HEK293 (cell line): ENCODE data around the gene FOXP3.
A peak's percentile ranks its signal among the peaks of the same experiment; 100 is the strongest.

Source experiments
- CTCF ChIA-PET: fragments of 350-600 bp; formaldehyde crosslinking; extraction: SDS; loops from one replicate; lab custom pipeline; 2021; ENCODE audit warnings: antibody characterized with exemption; lab: Yijun Ruan, JAX
- POLR2A ChIA-PET: fragments of 300-600 bp; formaldehyde crosslinking; extraction: SDS; loops from one replicate; lab custom pipeline; 2020; ENCODE audit warnings: antibody characterized with exemption, inconsistent platforms; lab: Yijun Ruan, JAX
- H3K27ac ChIP-seq: fragments of 200-500 bp; sonication (Bioruptor generic); 2 replicates; pipeline ENCODE4 v1.5.1; 2014; ENCODE audit warnings: low read depth, low read length, control low read depth, inconsistent platforms; ENCODE audit errors: extremely low read depth
- H3K36me3 ChIP-seq, 2 experiments: fragments of 200-500 bp in 1 of 2; sonication (Bioruptor generic) in 1 of 2; 1 replicate in 1 of 2; 2 replicates in 1 of 2; pipeline ENCODE4 v1.5.1; 2014 to 2017; ENCODE audit warnings: inconsistent platforms in 2 of 2, low read length in 2 of 2; ENCODE audit not compliant: control insufficient read depth in 2 of 2, insufficient read depth in 1 of 2
- H3K4me1 ChIP-seq: fragments of 200-500 bp; sonication (Bioruptor generic); 2 replicates; pipeline ENCODE4 v1.5.1; 2014; ENCODE audit warnings: mild to moderate bottlenecking, low read length, inconsistent platforms; ENCODE audit not compliant: control insufficient read depth, insufficient read depth
- H3K4me3 ChIP-seq: 2 replicates; pipeline ENCODE4 v1.5.1; 2011; ENCODE audit warnings: low read depth, mild to moderate bottlenecking, control low read depth, low read length, moderate library complexity
- H3K9me3 ChIP-seq: fragments of 200-500 bp; sonication (Bioruptor generic); 2 replicates; pipeline ENCODE4 v1.5.1; 2014; ENCODE audit warnings: low read depth, low read length, inconsistent platforms; ENCODE audit not compliant: control insufficient read depth, insufficient read depth
- FEZF1 ChIP-seq: fragments of 450-650 bp; formaldehyde crosslinking; IDR thresholded peaks from 2 replicates; pipeline ENCODE4 v1.5.1; 2016; ENCODE audit warnings: missing biosample characterization, missing genetic modification characterization
- GFI1B ChIP-seq: fragments of 450-650 bp; formaldehyde crosslinking; IDR thresholded peaks from 2 replicates; pipeline ENCODE4 v1.5.1; 2016; ENCODE audit warnings: missing biosample characterization, missing genetic modification characterization
- KLF7 ChIP-seq: fragments of 450-650 bp; formaldehyde crosslinking; IDR thresholded peaks from 2 replicates; pipeline ENCODE4 v1.5.1; 2016; ENCODE audit warnings: missing biosample characterization, missing genetic modification characterization, borderline replicate concordance
- MEIS1 ChIP-seq: sonication (generic); formaldehyde crosslinking; IDR thresholded peaks from 2 replicates; pipeline ENCODE4 v1.8.1; 2022; ENCODE audit warnings: missing genetic modification reagents, mild to moderate bottlenecking, borderline replicate concordance
- RBAK ChIP-seq: fragments of 450-650 bp; formaldehyde crosslinking; IDR thresholded peaks from 2 replicates; pipeline ENCODE4 v1.5.1; 2016; ENCODE audit warnings: missing biosample characterization, missing genetic modification characterization
- YY2 ChIP-seq: fragments of 450-650 bp; formaldehyde crosslinking; IDR thresholded peaks from 2 replicates; pipeline ENCODE4 v1.5.1; 2016; ENCODE audit warnings: missing biosample characterization, missing genetic modification characterization
- ZBTB48 ChIP-seq: fragments of 450-650 bp; formaldehyde crosslinking; IDR thresholded peaks from 2 replicates; pipeline ENCODE4 v1.5.1; 2016; ENCODE audit warnings: missing biosample characterization, missing genetic modification characterization
- ZNF10 ChIP-seq: fragments of 450-650 bp; formaldehyde crosslinking; IDR thresholded peaks from 2 replicates; pipeline ENCODE4 v1.5.1; 2017; ENCODE audit warnings: missing biosample characterization, missing genetic modification characterization
- ZNF112 ChIP-seq: fragments of 450-650 bp; formaldehyde crosslinking; IDR thresholded peaks from 2 replicates; pipeline ENCODE4 v1.5.0; 2017; ENCODE audit warnings: missing biosample characterization, missing genetic modification characterization
- ZNF121 ChIP-seq: fragments of 450-650 bp; formaldehyde crosslinking; IDR thresholded peaks from 2 replicates; pipeline ENCODE4 v1.5.1; 2016; ENCODE audit warnings: missing biosample characterization, missing genetic modification characterization
- ZNF2 ChIP-seq: fragments of 450-650 bp; formaldehyde crosslinking; IDR thresholded peaks from 2 replicates; pipeline ENCODE4 v1.5.1; 2016; ENCODE audit warnings: missing biosample characterization, missing genetic modification characterization
- ZNF214 ChIP-seq: fragments of 450-650 bp; formaldehyde crosslinking; IDR thresholded peaks from 2 replicates; pipeline ENCODE4 v1.5.1; 2017; ENCODE audit warnings: missing biosample characterization, mild to moderate bottlenecking, missing genetic modification characterization, borderline replicate concordance
- ZNF23 ChIP-seq: fragments of 450-650 bp; formaldehyde crosslinking; IDR thresholded peaks from 2 replicates; pipeline ENCODE4 v1.5.1; 2016; ENCODE audit warnings: missing biosample characterization, missing genetic modification characterization, borderline replicate concordance
- ZNF324 ChIP-seq: fragments of 450-650 bp; formaldehyde crosslinking; IDR thresholded peaks from 2 replicates; pipeline ENCODE4 v1.5.1; 2016; ENCODE audit warnings: missing biosample characterization, missing genetic modification characterization
- ZNF404 ChIP-seq: fragments of 450-650 bp; formaldehyde crosslinking; IDR thresholded peaks from 2 replicates; pipeline ENCODE4 v1.5.1; 2017; ENCODE audit warnings: missing biosample characterization, missing genetic modification characterization
- ZNF473 ChIP-seq: fragments of 450-650 bp; formaldehyde crosslinking; IDR thresholded peaks from 2 replicates; pipeline ENCODE4 v1.5.1; 2017; ENCODE audit warnings: missing biosample characterization, missing genetic modification characterization
- ZNF544 ChIP-seq: fragments of 450-650 bp; formaldehyde crosslinking; IDR thresholded peaks from 2 replicates; pipeline ENCODE4 v1.5.0; 2017; ENCODE audit warnings: missing biosample characterization, missing genetic modification characterization
- ZNF621 ChIP-seq: fragments of 450-650 bp; formaldehyde crosslinking; IDR thresholded peaks from 2 replicates; pipeline ENCODE4 v1.5.1; 2017; ENCODE audit warnings: missing biosample characterization, missing genetic modification characterization
- ZNF701 ChIP-seq: fragments of 450-650 bp; formaldehyde crosslinking; IDR thresholded peaks from 2 replicates; pipeline ENCODE4 v1.5.1; 2016; ENCODE audit warnings: missing biosample characterization, missing genetic modification characterization
- ZNF747 ChIP-seq: fragments of 450-650 bp; formaldehyde crosslinking; IDR thresholded peaks from 2 replicates; pipeline ENCODE4 v1.5.1; 2016; ENCODE audit warnings: missing biosample characterization, missing genetic modification characterization
- ZNF768 ChIP-seq: fragments of 450-650 bp; formaldehyde crosslinking; IDR thresholded peaks from 2 replicates; pipeline ENCODE4 v1.5.1; 2018; ENCODE audit warnings: missing biosample characterization, mild to moderate bottlenecking, missing genetic modification characterization
- ZNF785 ChIP-seq: fragments of 450-650 bp; formaldehyde crosslinking; IDR thresholded peaks from 2 replicates; pipeline ENCODE4 v1.5.1; 2016; ENCODE audit warnings: missing biosample characterization, missing genetic modification characterization
- ZSCAN16 ChIP-seq: fragments of 450-650 bp; formaldehyde crosslinking; IDR thresholded peaks from 2 replicates; pipeline ENCODE4 v1.5.1; 2016; ENCODE audit warnings: missing biosample characterization, missing genetic modification characterization
- ZSCAN23 ChIP-seq: fragments of 450-650 bp; formaldehyde crosslinking; IDR thresholded peaks from 2 replicates; pipeline ENCODE4 v1.5.1; 2016; ENCODE audit warnings: missing biosample characterization, missing genetic modification characterization
- ZXDB ChIP-seq: fragments of 450-650 bp; formaldehyde crosslinking; IDR thresholded peaks from 2 replicates; pipeline ENCODE4 v1.5.1; 2016; ENCODE audit warnings: missing biosample characterization, missing genetic modification characterization
- TF ChIP-seq, protein P1 (sequence below): fragments of 450-650 bp; formaldehyde crosslinking; IDR thresholded peaks from 2 replicates; pipeline ENCODE4 v1.5.1; 2017; ENCODE audit warnings: missing biosample characterization, missing genetic modification characterization

FOXP3 gene

GRCh38 chrX:49220100-49220499 lies 44.4 kb downstream of the FOXP3 start:
- ChIA-PET POLR2A (no interaction called here), CTCF (no interaction called here)
- Histone ChIP-seq H3K36me3 (no peaks in the 10 kb centered on the region), H3K9me3 (no peaks in the 10 kb centered on the region), H3K4me3 (no peak overlapping the region), H3K4me1 (no peaks in the 10 kb centered on the region), H3K27ac (no peak overlapping the region)
- no peak for TF ChIP-seq ZXDB
- no peak for TF ChIP-seq RBAK
- no peak for TF ChIP-seq ZNF768 (tag by site-specific recombination)
- peak; percentile 80 for TF ChIP-seq ZNF121 (tag by site-specific recombination)
- no peak for TF ChIP-seq ZNF112 (tag by site-specific recombination)
- TF ChIP-seq ZNF214 (tag by site-specific recombination), result no peak
- TF ChIP-seq, protein P1, sequence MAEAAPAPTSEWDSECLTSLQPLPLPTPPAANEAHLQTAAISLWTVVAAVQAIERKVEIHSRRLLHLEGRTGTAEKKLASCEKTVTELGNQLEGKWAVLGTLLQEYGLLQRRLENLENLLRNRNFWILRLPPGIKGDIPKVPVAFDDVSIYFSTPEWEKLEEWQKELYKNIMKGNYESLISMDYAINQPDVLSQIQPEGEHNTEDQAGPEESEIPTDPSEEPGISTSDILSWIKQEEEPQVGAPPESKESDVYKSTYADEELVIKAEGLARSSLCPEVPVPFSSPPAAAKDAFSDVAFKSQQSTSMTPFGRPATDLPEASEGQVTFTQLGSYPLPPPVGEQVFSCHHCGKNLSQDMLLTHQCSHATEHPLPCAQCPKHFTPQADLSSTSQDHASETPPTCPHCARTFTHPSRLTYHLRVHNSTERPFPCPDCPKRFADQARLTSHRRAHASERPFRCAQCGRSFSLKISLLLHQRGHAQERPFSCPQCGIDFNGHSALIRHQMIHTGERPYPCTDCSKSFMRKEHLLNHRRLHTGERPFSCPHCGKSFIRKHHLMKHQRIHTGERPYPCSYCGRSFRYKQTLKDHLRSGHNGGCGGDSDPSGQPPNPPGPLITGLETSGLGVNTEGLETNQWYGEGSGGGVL (tag by site-specific recombination), result no peak

DNA sequence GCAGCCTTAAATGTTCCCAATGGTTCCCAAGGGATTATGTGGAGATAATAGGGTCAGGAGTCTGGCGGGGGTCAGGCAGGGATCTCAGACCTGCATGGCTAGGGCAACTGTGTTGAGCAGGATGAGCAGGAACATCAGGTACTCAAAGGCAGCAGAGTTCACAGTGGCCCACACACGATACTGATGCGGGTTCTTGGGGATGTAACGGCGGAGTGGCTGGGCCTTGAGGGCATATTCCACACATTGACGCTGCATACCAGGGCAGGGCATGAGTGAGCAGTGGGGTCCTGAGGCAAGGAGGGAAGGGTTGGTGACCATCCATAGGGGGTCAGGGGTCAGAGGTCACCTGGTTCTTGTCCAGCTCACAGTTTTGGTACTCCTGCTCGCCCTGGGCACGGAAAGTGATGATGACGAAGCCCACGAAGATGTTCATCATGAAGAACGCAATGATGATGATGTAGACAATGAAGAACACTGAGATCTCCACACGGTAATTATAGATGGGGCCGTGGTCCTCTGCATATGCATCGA lies 49.4 kb downstream of the FOXP3 start:
- ChIA-PET CTCF (no interaction called here), POLR2A (no interaction called here)
- Histone ChIP-seq H3K4me1 (no peaks in the 10 kb centered on the region), H3K27ac (no peak overlapping the region), H3K4me3 (no peak overlapping the region), H3K9me3 (no peaks in the 10 kb centered on the region), H3K36me3 (no peaks in the 10 kb centered on the region)
- TF ChIP-seq MEIS1 (CRISPR knock-in tag), result no peak
- TF ChIP-seq ZNF324 (tag by site-specific recombination), result no peak

GRCh38 chrX:49214416-49214815 lies 50.1 kb downstream of the FOXP3 start:
- H3K36me3 ChIP-seq, result no peaks in the 10 kb centered on the region
- no peaks in the 10 kb centered on the region for H3K4me1 ChIP-seq
- H3K9me3 ChIP-seq, result no peaks in the 10 kb centered on the region
- POLR2A ChIA-PET, result no interaction called here
- H3K27ac ChIP-seq, result no peak overlapping the region
- CTCF ChIA-PET, result interaction anchor here (0.5 kb wide), 1 partner anchor 655 kb away, joined by 3 read pairs; no protein-coding TSS in a partner anchor
- TF ChIP-seq YY2 (tag by site-specific recombination), result no peak
- no peak for TF ChIP-seq ZNF621 (tag by site-specific recombination)
- TF ChIP-seq ZNF404, result no peak
- TF ChIP-seq ZNF23 (tag by site-specific recombination), result no peak
- no peak for TF ChIP-seq ZNF747 (tag by site-specific recombination)
- TF ChIP-seq GFI1B (tag by site-specific recombination), result no peak
- no peak for TF ChIP-seq ZNF701 (tag by site-specific recombination)
- TF ChIP-seq ZBTB48, result no peak
- no peak for TF ChIP-seq ZNF473 (tag by site-specific recombination)
- TF ChIP-seq ZNF10 (tag by site-specific recombination), result no peak
- no peak for TF ChIP-seq FEZF1 (tag by site-specific recombination)
- TF ChIP-seq KLF7 (tag by site-specific recombination), result no peak
- TF ChIP-seq ZNF544 (tag by site-specific recombination), result no peak
- no peak for TF ChIP-seq ZSCAN16 (tag by site-specific recombination)
- no peak for TF ChIP-seq ZSCAN23
- TF ChIP-seq ZNF2, result no peak
- no peak for TF ChIP-seq ZNF785 (tag by site-specific recombination)
- no peak overlapping the region for H3K4me3 ChIP-seq
